Activated T-cell treated with anti-CD3 and anti-CD28 coated beads, Interleukin-2, amount 50 U/mL, for 1 hour (primary cell): ENCODE data around the gene FSIP1.

Experiments used
- DNase-seq: peaks from one replicate; pipeline ENCODE4 v3.0.0-alpha.2; 2020

Gene FSIP1

GRCh38 chr15:39613861-39614260, 168.8 kb downstream of the FSIP1 start:
- DNase-seq = no peak

DNA sequence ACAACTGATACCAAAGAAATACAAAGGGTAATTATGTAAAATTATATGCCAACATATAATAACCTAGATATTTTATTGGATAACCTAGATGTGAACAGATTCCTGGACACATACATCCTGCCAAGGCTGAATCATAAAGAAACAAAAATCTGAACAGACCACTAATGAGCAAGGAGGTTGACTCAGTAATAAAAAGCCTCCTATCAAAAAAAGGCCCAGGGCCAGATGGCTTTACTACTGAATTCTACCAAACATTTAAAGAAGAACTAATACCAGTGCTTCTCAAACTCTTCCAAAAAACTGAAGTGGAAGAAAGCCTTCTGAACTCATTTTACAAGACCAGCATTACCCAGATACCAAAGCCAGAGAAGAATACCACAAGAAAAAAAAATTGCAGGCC, 169.4 kb downstream of the FSIP1 start:
- DNase-seq = no peak

DNA sequence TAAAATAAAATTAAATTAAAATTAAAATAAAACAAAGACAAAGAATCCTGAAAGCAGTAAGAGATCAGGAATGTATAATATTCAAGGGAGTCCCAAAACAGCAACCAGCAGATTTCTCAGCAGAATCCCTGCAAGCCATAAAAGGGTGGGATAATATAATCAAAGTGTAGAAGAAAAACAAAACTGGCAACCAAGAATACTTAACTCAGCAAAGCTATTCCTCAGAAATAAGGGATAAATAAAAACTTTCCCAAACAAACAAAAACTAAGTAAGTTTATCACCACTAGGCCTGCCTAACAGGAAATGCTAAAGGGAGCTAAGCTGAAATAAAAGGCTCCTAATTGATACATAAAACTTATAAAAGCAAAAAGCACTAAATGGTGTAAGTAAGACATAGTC, 172.0 kb downstream of the FSIP1 start:
- DNase-seq = no peak

DNA sequence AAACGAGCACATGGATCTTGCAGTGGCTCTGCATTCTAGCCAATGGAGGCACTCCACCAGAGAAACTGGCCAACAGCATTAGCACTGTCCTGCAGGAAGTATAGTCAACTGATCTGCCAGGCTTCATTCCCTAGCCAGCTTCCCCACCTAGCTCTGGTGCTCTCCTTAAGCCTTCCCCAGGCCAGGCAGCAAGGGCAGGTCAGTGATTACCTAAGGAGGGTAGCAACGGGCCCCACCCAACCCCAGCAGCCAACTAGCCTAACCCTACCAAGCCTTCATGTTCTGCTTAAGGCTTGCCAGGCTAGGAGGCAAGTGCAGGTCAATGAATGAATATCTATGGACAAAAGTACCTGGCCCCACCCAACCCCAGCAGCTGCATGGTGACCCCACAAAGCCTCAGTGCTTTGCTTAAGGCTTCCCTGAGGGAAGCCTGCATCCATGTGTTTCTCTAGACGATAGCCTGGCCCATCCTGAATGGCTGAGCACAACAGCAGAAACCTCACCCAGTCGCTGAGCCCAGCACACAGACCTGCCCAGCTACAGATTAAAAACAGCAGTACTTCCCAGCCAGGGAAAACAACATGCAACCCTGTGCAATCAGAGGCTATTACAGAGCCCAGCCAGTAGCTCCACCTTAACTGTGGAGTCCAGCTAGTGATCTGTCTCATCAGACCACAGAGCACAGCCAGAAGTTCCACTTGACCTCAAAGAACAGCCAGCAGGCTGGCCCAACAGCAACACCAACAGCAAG, 173.3 kb downstream of the FSIP1 start:
- no peak for DNase-seq

DNA sequence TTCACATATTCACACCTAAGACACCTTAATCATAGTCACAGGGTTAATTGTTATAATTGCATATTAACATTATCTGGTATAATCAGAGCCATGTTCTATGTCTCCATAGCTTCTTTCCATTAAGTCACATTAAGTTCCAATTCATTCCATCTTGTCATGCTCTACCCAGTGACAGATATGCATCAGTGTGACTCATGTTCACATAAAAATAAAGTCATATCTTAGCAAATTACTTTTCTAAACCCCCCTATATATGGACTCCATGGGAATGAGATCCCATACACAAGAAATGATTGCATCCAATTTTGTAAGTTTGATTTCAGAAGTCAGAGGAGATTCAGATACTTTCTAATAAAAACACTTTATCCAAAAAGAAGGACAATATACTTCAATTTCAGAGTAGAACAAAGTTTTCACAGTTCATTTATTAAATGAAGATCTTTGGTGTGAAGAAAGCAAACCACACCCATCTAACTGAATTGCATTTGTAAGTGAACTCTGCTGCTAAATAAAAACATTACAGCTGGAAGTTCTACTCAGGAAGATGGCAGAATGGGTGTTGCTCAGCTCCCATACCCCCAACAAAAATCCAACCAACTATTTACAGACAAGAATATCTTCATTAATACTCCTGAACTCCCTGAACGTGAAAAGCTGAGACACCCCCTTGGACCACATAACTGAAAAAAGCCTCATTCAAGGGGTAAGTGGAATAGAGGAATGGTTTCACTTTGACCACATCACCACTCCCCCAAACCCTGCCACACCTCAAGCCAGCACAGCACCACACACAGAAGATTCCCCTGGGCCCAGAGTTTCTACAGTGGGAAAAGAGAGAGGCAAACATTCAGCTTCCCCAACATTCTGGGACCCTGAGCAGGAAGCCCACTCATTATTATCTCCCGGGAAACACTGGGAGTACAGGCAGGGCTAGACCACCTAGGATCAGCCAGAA, 174.2 kb downstream of the FSIP1 start:
- no peak for DNase-seq

DNA sequence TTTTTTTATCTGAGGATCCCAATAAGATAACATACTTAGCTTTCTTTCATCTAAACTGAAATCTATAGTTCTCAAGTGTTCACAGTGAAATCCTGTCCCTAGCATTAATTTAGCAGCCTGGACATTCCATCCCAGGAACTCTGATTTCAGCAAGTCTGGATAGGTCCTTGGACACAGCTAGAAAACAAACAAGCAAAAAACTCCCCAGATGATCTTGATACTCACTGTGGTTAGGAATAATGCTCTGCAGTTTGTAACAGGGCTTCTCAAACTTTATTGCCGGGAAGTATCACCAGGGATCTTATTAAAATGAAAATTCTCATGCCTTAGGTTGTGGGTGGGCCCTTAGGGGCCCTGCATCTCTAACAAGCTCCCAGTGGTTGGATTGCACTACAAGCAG, 177.5 kb downstream of the FSIP1 start:
- no peak for DNase-seq

DNA sequence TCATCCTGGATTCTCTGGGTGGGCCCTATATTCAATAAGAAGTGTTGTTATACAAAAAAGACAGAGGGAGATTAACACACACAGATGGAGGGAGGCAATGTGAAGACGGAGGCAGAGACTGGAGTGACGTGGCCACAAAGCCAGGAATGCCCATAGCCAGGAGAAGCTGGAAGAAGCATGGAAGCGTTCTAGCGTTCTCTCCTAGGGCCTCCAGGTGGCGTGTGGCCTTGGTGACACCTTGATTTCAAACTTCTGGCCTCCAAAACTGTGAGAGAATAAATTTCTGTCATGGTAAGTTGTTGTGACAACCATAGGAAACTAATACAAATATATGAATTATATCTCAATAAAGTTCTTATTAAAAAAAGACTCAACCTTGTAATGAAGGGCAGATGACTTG, 180.5 kb downstream of the FSIP1 start:
- no peak for DNase-seq

DNA sequence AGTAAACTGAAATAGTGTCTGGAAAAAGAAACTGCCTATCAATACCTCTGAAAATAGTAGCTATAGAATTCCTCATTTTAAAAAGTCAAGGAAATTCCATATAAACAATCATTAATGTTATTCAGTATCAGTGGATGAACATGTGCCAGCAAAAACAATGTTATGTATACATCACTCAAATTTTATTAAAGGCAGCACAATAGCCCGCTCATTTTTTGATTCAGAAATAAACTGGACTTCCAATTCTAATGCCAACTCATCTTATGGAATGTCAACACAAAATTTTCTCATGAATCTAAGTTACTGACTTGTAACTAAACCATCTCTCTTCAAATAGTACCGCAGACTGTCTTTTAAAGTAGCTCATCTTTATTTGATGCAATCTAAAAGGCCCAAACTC, 182.8 kb downstream of the FSIP1 start:
- no peak for DNase-seq

- no peak for DNase-seq
These were observed 183.4 kb downstream of the FSIP1 start for GRCh38 chr15:39598958-39599845.

GRCh38 chr15:39598186-39598850, 184.3 kb downstream of the FSIP1 start:
- no peak for DNase-seq

DNA sequence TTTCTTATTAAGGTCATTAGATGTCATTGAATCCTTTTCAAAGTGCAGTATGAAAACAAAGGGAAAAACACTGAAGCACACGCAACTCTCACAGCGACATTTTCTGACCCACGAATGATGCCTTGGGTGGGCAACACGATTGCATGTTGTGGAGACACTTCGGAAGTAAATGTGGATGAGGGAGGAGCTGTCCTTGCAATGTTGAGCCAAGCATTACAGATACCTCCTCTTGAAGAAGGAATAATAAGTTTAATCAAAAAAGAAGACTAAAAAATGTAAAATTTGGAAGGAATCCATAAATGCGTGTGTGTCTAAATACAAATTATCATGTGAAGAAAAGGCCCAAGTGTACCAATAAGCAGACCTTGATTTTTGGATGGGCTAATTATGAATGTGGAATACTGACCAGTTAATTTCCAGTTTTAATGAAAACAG, 184.9 kb downstream of the FSIP1 start:
- no peak for DNase-seq

DNA sequence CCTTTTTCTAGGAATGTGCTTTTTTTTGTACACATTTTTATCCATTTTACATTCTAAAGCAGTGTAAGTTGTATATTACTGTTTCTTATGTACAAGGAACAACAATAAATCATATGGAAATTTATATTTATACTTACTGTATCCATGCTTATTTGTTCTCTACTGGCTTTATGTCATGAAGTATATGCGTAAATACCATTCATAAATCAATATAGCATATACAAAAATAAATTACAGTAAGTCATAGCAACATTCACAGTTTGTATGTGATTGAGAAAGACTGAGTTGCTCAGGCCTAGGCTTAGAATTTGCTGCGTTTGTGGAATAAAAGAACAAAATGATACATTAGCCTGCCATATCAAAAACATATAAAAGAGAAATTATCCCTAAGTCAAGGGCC, 185.3 kb downstream of the FSIP1 start:
- DNase-seq = no peak

GRCh38 chr15:39596358-39597051, 186.1 kb downstream of the FSIP1 start:
- no peak for DNase-seq

DNA sequence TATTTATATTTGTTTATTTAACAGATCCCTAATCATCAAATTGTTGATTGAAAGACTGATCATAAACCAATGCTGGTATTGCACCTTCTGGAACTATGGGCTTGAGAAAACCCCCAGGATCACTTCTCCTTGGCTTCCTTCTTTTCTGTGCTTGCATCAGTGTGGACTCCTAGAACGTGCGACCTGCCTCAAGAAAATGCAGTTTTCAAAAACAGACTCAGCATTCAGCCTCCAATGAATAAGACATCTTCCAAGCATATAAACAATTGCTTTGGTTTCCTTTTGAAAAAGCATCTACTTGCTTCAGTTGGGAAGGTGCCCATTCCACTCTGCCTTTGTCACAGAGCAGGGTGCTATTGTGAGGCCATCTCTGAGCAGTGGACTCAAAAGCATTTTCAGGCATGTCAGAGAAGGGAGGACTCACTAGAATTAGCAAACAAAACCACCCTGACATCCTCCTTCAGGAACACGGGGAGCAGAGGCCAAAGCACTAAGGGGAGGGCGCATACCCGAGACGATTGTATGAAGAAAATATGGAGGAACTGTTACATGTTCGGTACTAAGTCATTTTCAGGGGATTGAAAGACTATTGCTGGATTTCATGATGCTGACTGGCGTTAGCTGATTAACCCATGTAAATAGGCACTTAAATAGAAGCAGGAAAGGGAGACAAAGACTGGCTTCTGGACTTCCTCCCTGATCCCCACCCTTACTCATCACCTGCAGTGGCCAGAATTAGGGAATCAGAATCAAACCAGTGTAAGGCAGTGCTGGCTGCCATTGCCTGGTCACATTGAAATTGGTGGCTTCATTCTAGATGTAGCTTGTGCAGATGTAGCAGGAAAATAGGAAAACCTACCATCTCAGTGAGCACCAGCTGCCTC, 187.1 kb downstream of the FSIP1 start:
- DNase-seq = no peak

DNA sequence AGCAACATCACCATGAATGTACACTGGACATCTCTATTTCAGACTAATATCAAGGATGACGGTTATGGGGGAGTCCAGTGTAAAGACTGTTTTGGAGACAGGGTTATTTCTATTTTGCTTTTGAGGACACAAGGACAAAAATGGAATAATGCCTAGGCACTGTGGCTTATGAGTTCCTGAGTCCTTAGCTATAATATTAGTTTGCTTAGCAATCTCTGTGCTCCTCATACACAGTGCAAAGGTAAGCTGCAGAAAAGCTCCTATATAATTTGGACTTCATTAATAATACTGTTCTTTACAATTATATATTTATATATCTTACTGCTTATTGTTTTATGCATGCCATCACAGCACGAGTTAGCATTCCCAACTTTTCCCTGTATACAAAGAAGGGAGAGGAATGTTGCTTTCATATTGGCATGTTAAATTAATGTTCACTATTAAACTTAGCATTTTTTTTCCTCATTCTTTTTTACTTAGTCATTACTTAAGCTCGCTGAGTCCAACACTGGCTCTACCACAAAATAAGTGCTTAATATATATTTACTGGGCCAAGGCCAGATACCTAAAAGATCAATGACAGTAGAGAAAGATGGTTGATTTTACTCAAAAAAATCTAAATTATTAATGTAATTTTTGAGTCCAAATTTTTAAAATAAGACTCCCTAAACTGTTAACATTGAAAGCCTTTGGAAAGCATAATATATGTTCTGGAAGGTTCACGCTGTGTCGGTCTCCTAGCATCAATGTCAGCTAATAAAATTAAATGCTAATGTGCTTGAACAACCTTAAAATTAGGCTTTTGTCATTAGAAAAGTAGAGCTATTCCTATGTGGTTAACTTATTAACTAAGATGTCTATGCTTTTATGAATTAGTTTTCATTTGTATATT, 187.9 kb downstream of the FSIP1 start:
- DNase-seq = no peak

DNA sequence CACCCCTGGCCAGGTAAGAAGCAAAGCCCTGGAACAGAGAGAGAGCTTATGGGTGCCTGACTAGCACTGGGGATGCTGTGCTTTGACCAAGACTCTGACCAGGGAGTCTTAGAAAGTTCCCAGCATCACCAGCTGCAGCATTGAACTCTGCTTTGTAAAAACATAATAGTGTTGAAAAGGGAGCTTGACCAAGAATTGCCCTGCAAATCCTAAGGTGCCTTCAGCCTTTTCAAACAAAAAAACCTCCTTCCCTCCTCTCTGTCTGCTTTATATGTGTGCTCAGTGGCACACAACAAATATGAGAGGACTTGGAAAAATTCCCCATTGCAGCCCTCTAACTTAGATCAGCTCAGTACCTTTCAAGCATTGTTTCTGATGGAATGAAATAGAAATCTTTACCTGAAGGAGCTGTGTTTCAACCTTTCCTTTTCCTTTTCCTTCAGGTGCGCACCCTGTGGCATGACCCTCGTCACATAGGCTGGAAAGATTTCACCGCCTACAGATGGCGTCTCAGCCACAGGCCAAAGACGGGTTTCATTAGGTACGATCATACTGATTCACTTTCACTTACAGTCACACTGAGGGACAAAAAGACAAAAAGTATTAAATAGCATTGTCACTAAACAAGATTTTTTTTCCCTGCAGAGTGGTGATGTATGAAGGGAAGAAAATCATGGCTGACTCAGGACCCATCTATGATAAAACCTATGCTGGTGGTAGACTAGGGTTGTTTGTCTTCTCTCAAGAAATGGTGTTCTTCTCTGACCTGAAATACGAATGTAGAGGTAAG, 188.8 kb downstream of the FSIP1 start:
- no peak for DNase-seq

DNA sequence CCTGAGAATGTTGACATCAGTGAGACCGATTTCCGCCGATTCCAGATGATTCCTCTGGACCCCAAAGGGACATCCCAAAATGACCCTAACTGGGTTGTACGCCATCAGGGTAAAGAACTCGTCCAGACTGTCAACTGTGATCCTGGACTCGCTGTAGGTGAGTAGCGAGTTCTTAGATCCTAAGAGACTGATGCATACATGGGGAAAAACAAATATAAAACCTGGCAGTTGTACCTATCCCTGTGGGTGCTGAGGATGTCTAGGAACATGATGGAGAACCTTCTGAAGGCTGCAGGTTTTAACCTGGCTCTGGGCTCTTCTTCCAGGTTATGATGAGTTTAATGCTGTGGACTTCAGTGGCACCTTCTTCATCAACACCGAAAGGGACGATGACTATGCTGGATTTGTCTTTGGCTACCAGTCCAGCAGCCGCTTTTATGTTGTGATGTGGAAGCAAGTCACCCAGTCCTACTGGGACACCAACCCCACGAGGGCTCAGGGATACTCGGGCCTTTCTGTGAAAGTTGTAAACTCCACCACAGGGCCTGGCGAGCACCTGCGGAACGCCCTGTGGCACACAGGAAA, 189.5 kb downstream of the FSIP1 start:
- DNase-seq = no peak

DNA sequence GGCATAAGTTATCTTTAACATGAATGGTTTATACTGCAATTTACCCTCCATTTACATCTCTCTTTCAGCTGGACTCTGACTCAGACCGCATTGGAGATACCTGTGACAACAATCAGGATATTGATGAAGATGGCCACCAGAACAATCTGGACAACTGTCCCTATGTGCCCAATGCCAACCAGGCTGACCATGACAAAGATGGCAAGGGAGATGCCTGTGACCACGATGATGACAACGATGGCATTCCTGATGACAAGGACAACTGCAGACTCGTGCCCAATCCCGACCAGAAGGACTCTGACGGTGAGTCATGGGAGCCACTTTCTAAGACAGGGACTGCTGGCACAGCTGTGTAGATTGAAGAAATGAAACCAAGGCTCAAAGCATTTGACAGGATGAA, 190.1 kb downstream of the FSIP1 start:
- DNase-seq = no peak
